HUES64 (cell line): Measurements from ENCODE around the gene MED13L.

Experiments used
- H3K27ac ChIP-seq: 2 replicates; pipeline ENCODE4 v1.7.0; 2013; ENCODE audit warnings: low read depth, low read length, inconsistent platforms
- H3K27me3 ChIP-seq: 2 replicates; pipeline ENCODE4 v1.6.1; 2013; ENCODE audit warnings: mild to moderate bottlenecking, low read length; ENCODE audit not compliant: insufficient read depth
- H3K36me3 ChIP-seq: 2 replicates; pipeline ENCODE4 v1.6.1; 2013; ENCODE audit warnings: mild to moderate bottlenecking, low read length; ENCODE audit not compliant: insufficient read depth
- H3K4me1 ChIP-seq: 2 replicates; pipeline ENCODE4 v1.6.1; 2013; ENCODE audit warnings: mild to moderate bottlenecking, low read length, moderate library complexity; ENCODE audit not compliant: insufficient read depth
- H3K4me3 ChIP-seq: 2 replicates; pipeline ENCODE4 v1.5.1; 2013; ENCODE audit warnings: mild to moderate bottlenecking, low read length, moderate library complexity
- H3K9ac ChIP-seq: 2 replicates; pipeline ENCODE4 v1.6.1; 2013; ENCODE audit warnings: mild to moderate bottlenecking, low read depth, low read length
- H3K9me3 ChIP-seq: 2 replicates; pipeline ENCODE4 v1.6.1; 2013; ENCODE audit warnings: low read depth, low read length; ENCODE audit not compliant: insufficient read depth
- WGBS: fragments of 150-250, 120-280 bp; methylation state at CpG from one replicate; pipeline ENCODE4 v1.1.7; 2013; ENCODE audit warnings: missing lambda C conversion rate; 5-methylcytosine and 5-hydroxymethylcytosine counted together

The MED13L gene

GRCh38 chr12:116010467-116010866, 267.0 kb downstream of the MED13L start:
- Histone ChIP-seq H3K27ac (no peak overlapping the region), H3K36me3 (peaks cover 88% of the 10 kb centered on the region), H3K4me3 (no peak overlapping the region), H3K4me1 (no peaks in the 10 kb centered on the region), H3K9ac (no peak overlapping the region), H3K27me3 (no peaks in the 10 kb centered on the region), H3K9me3 (no peaks in the 10 kb centered on the region)
- 91% methylated on average over 3 of the region's 3 CpGs for WGBS

- 91% methylated on average over 4 of the region's 4 CpGs for WGBS
- H3K4me3 ChIP-seq, result no peak overlapping the region
- no peaks in the 10 kb centered on the region for H3K27me3 ChIP-seq
Observed at GRCh38 chr12:116009805-116010204, 267.7 kb downstream of the MED13L start.

GRCh38 chr12:116006141-116006540, 271.4 kb downstream of the MED13L start:
- Histone ChIP-seq H3K4me1 (no peaks in the 10 kb centered on the region), H3K9me3 (no peaks in the 10 kb centered on the region), H3K27me3 (no peaks in the 10 kb centered on the region), H3K27ac (no peak overlapping the region), H3K4me3 (no peak overlapping the region), H3K36me3 (peaks cover 89% of the 10 kb centered on the region), H3K9ac (no peak overlapping the region)
- 96% methylated on average over 2 of the region's 2 CpGs for WGBS

More at GRCh38 chr12:116009805-116010204, 267.7 kb downstream of the MED13L start:
- H3K4me1 ChIP-seq, result no peaks in the 10 kb centered on the region
- no peak overlapping the region for H3K27ac ChIP-seq
- H3K36me3 ChIP-seq, result peaks cover 90% of the 10 kb centered on the region
- H3K9me3 ChIP-seq, result no peaks in the 10 kb centered on the region
- no peak overlapping the region for H3K9ac ChIP-seq

- peaks cover 62% of the 10 kb centered on the region for H3K36me3 ChIP-seq
Observed at GRCh38 chr12:116002890-116003536, 274.5 kb downstream of the MED13L start.

GRCh38 chr12:116000252-116000651, 277.2 kb downstream of the MED13L start:
- H3K27me3 ChIP-seq, result no peaks in the 10 kb centered on the region
- no peak overlapping the region for H3K27ac ChIP-seq
- no peaks in the 10 kb centered on the region for H3K9me3 ChIP-seq
- WGBS, result 94% methylated on average over 5 of the region's 5 CpGs
- H3K4me1 ChIP-seq, result peaks cover 7% of the 10 kb centered on the region; the same call in 1 of the 2 replicates
- H3K9ac ChIP-seq, result no peak overlapping the region
- H3K4me3 ChIP-seq, result no peak overlapping the region
- H3K36me3 ChIP-seq, result peaks cover 58% of the 10 kb centered on the region

More at GRCh38 chr12:116002890-116003536, 274.5 kb downstream of the MED13L start:
- Histone ChIP-seq H3K4me1 (peaks cover 7% of the 10 kb centered on the region; the same call in 1 of the 2 replicates), H3K4me3 (no peak overlapping the region), H3K27ac (no peak overlapping the region), H3K9ac (no peak overlapping the region), H3K27me3 (no peaks in the 10 kb centered on the region), H3K9me3 (no peaks in the 10 kb centered on the region)
- 95% methylated on average over 6 of the region's 6 CpGs for WGBS

GRCh38 chr12:115999582-115999981, 277.9 kb downstream of the MED13L start:
- Histone ChIP-seq H3K9me3 (no peaks in the 10 kb centered on the region), H3K4me1 (peaks cover 7% of the 10 kb centered on the region; the same call in 1 of the 2 replicates), H3K9ac (no peak overlapping the region), H3K27me3 (no peaks in the 10 kb centered on the region), H3K4me3 (no peak overlapping the region), H3K27ac (no peak overlapping the region), H3K36me3 (peaks cover 58% of the 10 kb centered on the region)
- WGBS, result 98% methylated on average over 2 of the region's 2 CpGs

GRCh38 chr12:115998794-115999478, 278.6 kb downstream of the MED13L start:
- Histone ChIP-seq H3K9me3 (no peaks in the 10 kb centered on the region), H3K4me1 (peaks cover 7% of the 10 kb centered on the region; the same call in 1 of the 2 replicates), H3K36me3 (peaks cover 58% of the 10 kb centered on the region), H3K27ac (peak overlapping the region; percentile 49), H3K9ac (no peak overlapping the region), H3K27me3 (no peaks in the 10 kb centered on the region), H3K4me3 (no peak overlapping the region)
- 91% methylated on average over 7 of the region's 10 CpGs for WGBS

- Histone ChIP-seq H3K4me1 (peaks cover 7% of the 10 kb centered on the region; the same call in 1 of the 2 replicates), H3K9me3 (no peaks in the 10 kb centered on the region), H3K27ac (peak overlapping the region; percentile 49), H3K4me3 (no peak overlapping the region), H3K36me3 (peaks cover 61% of the 10 kb centered on the region), H3K27me3 (no peaks in the 10 kb centered on the region), H3K9ac (no peak overlapping the region)
- WGBS, result 27% methylated on average over 3 of the region's 3 CpGs
Observed at GRCh38 chr12:115998119-115998633, 279.3 kb downstream of the MED13L start.

- Histone ChIP-seq H3K4me1 (peaks cover 15% of the 10 kb centered on the region), H3K27me3 (no peaks in the 10 kb centered on the region), H3K27ac (no peak overlapping the region), H3K9me3 (no peaks in the 10 kb centered on the region), H3K4me3 (no peak overlapping the region), H3K9ac (no peak overlapping the region), H3K36me3 (peaks cover 73% of the 10 kb centered on the region)
- WGBS, result 91% methylated on average over 2 of the region's 2 CpGs
Observed at GRCh38 chr12:115993737-115994136, 283.8 kb downstream of the MED13L start.

GRCh38 chr12:115990241-115990640, 287.3 kb downstream of the MED13L start:
- WGBS, result 100% methylated on average over 2 of the region's 3 CpGs
- Histone ChIP-seq H3K9me3 (no peaks in the 10 kb centered on the region), H3K4me3 (no peak overlapping the region), H3K27me3 (no peaks in the 10 kb centered on the region), H3K9ac (no peak overlapping the region), H3K4me1 (peaks cover 20% of the 10 kb centered on the region), H3K36me3 (peaks cover 67% of the 10 kb centered on the region), H3K27ac (no peak overlapping the region)
